ENCODE measurements around the gene ADAMTS12. TPM values are rescaled to one million over a fixed set of nuclear protein-coding genes. Genes with fewer than 3 reads are reported as not detected.

ADAMTS12 gene
- polyA plus RNA-seq, 1 donor (not counting 4 experiments of a cell fraction or from before 2014, with no cell fraction given), result 0.49 TPM

GRCh38 chr5:33833237-33833575 lies 58.6 kb downstream of the ADAMTS12 start:
- H3K9me1 ChIP-seq (ENCODE audit: control insufficient read depth, extremely low read depth, insufficient read depth, low read length), result no peaks in the 10 kb centered on the region
- no peaks in the 10 kb centered on the region for H4K20me1 ChIP-seq (ENCODE audit: control insufficient read depth, extremely low read depth, insufficient read depth, low read length)
- dilution Hi-C loops (cut with MboI; ENCODE audit: extremely low pct_ligation_motif_present, low sequenced_read_pairs), result no loop called here
- H3K27me3 ChIP-seq (ENCODE audit: control insufficient read depth, extremely low read depth, insufficient read depth, low read length), result no peaks in the 10 kb centered on the region
- no peaks in the 10 kb centered on the region for H3K79me2 ChIP-seq (ENCODE audit: control insufficient read depth, insufficient read depth, low read length)
- no peak for DNase-seq (ENCODE audit: low read depth, low spot score)
- no peak overlapping the region for H2AFZ ChIP-seq (ENCODE audit: control insufficient read depth, low read length)
- no peak overlapping the region for H3K4me2 ChIP-seq (ENCODE audit: control insufficient read depth, extremely low read depth, insufficient read depth, low read depth, low read length)
- no peak overlapping the region for H3K4me3 ChIP-seq (ENCODE audit: control insufficient read depth in 2 of 3, extremely low read depth in 1 of 3, insufficient read depth in 2 of 3, low read depth in 1 of 3, low read length in 3 of 3)
- H3K4me1 ChIP-seq (ENCODE audit: control insufficient read depth, extremely low read depth, insufficient read depth, low read length), result no peaks in the 10 kb centered on the region
- no peaks in the 10 kb centered on the region for H3K36me3 ChIP-seq (ENCODE audit: control insufficient read depth in 2 of 2, extremely low read depth in 1 of 2, insufficient read depth in 2 of 2, low read length in 2 of 2)
- H3K9me3 ChIP-seq (ENCODE audit: control insufficient read depth, low read depth, low read length), result no peaks in the 10 kb centered on the region
- no peak overlapping the region for H3K9ac ChIP-seq (ENCODE audit: control insufficient read depth, extremely low read depth, insufficient read depth, low read length)
- TF ChIP-seq EZH2 (IDR thresholded peaks at IDR 0.05; ENCODE audit: low read length) (no peak), CTCF (optimal IDR thresholded peaks at IDR 0.05 in 1 of 3, IDR thresholded peaks at IDR 0.05 in 1 of 3, conservative IDR thresholded peaks at IDR 0.05 in 1 of 3; ENCODE audit: extremely low read depth in 1 of 3, insufficient read depth in 2 of 3, low read length in 3 of 3) (no peak)
- FAIRE-seq, result no peak
- H3K27ac ChIP-seq (ENCODE audit: control insufficient read depth, insufficient read depth, low read length), result no peak overlapping the region

DNA sequence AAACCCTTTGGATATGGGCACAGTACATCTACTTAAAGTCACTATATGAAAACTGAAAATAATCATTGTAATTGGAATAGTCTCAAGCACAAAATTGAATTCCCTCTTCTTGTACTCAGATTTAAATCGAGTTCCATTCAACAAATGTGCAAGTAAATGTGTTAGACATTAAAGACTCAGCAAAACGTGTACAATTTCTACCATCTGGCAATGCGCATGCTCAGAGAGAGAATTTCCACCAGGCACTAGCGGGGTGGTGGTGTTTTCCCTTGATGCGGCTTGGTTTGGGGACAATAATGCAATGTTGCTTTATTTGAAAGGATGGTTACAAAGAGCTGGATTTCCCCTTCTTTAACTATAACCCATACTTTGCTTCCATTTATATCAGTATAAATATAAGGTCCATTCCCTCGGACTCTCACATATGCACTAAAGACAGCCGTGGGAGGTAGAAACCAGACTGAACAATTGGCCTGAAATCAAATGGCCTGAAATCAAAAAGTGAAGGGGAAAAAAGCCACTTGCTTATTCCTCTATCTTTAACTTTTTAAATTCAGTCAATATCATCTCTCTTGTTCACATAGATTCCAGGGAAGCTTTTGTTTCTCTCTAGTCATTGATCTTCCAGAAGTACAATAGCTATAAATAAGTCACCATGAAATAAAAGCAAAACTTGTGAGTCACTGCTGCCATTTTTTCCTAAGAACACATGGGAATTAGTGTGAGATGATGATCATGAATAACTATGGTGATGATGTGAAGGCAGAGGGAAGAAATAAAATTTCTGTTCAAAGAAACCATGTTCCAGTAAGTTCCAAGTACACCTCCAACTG lies 59.2 kb downstream of the ADAMTS12 start:
- no peaks in the 10 kb centered on the region for H3K9me1 ChIP-seq (ENCODE audit: control insufficient read depth, extremely low read depth, insufficient read depth, low read length)
- H3K79me2 ChIP-seq (ENCODE audit: control insufficient read depth, insufficient read depth, low read length), result no peaks in the 10 kb centered on the region
- H3K27me3 ChIP-seq (ENCODE audit: control insufficient read depth, extremely low read depth, insufficient read depth, low read length), result no peaks in the 10 kb centered on the region
- FAIRE-seq (no peak), DNase-seq (ENCODE audit: low read depth, low spot score) (no peak)
- no peak overlapping the region for H3K4me2 ChIP-seq (ENCODE audit: control insufficient read depth, extremely low read depth, insufficient read depth, low read depth, low read length)
- H3K27ac ChIP-seq (ENCODE audit: control insufficient read depth, insufficient read depth, low read length), result no peak overlapping the region
- H3K9ac ChIP-seq (ENCODE audit: control insufficient read depth, extremely low read depth, insufficient read depth, low read length), result no peak overlapping the region
- no peak overlapping the region for H2AFZ ChIP-seq (ENCODE audit: control insufficient read depth, low read length)
- no peak overlapping the region for H3K4me3 ChIP-seq (ENCODE audit: control insufficient read depth in 2 of 3, extremely low read depth in 1 of 3, insufficient read depth in 2 of 3, low read depth in 1 of 3, low read length in 3 of 3)
- no peak for TF ChIP-seq CTCF (optimal IDR thresholded peaks at IDR 0.05 in 1 of 3, IDR thresholded peaks at IDR 0.05 in 1 of 3, conservative IDR thresholded peaks at IDR 0.05 in 1 of 3; ENCODE audit: extremely low read depth in 1 of 3, insufficient read depth in 2 of 3, low read length in 3 of 3)
- dilution Hi-C loops (cut with MboI; ENCODE audit: extremely low pct_ligation_motif_present, low sequenced_read_pairs), result no loop called here
- no peaks in the 10 kb centered on the region for H4K20me1 ChIP-seq (ENCODE audit: control insufficient read depth, extremely low read depth, insufficient read depth, low read length)
- H3K9me3 ChIP-seq (ENCODE audit: control insufficient read depth, low read depth, low read length), result no peaks in the 10 kb centered on the region
- no peaks in the 10 kb centered on the region for H3K4me1 ChIP-seq (ENCODE audit: control insufficient read depth, extremely low read depth, insufficient read depth, low read length)
- no peaks in the 10 kb centered on the region for H3K36me3 ChIP-seq (ENCODE audit: control insufficient read depth in 2 of 2, extremely low read depth in 1 of 2, insufficient read depth in 2 of 2, low read length in 2 of 2)
